ENCODE results near the gene MOSPD3.

DNA sequence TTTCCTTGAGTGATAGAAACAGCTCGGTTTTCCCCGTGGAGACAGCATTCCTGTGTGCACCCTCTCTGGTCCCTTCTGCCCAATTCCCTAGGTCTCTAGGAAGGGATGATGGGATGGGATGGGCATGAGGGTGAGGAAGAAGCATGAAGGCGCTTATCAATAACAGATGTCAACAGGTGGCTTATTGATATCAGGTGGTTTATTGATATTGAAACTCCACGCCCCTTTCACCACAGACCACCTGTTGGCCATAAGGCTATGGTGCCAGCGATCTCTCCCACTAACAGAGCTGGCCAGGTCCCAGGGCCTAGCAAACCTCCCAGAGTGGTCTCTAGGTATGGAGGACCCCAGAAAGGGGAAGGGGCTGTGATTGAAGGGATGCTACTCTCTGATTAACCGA lies 7.9 kb downstream of the MOSPD3 start:
- TF ChIP-seq CSDC2 (CRISPR knock-in tag; IDR thresholded peaks at IDR 0.05) (no peak), ARNTL (CRISPR knock-in tag; IDR thresholded peaks at IDR 0.05; ENCODE audit: borderline replicate concordance, low read depth) (no peak), BACH2 (CRISPR knock-in tag; IDR thresholded peaks at IDR 0.05; ENCODE audit: borderline replicate concordance) (no peak), ZNF8 (CRISPR knock-in tag; IDR thresholded peaks at IDR 0.05) (no peak), ISL1 (CRISPR knock-in tag; IDR thresholded peaks at IDR 0.05) (no peak), ZNF70 (CRISPR knock-in tag; IDR thresholded peaks at IDR 0.05) (no peak), TCF4 (CRISPR knock-in tag; IDR thresholded peaks at IDR 0.05; ENCODE audit: borderline replicate concordance) (no peak), ZC3H10 (CRISPR knock-in tag; IDR thresholded peaks at IDR 0.05) (no peak), ZNF565 (CRISPR knock-in tag; conservative IDR thresholded peaks at IDR 0.05; ENCODE audit: low read depth) (no peak), SNAI2 (CRISPR knock-in tag; IDR thresholded peaks at IDR 0.05) (no peak), ZFP30 (CRISPR knock-in tag; IDR thresholded peaks at IDR 0.05) (no peak)
- TF ChIP-seq, protein P1, sequence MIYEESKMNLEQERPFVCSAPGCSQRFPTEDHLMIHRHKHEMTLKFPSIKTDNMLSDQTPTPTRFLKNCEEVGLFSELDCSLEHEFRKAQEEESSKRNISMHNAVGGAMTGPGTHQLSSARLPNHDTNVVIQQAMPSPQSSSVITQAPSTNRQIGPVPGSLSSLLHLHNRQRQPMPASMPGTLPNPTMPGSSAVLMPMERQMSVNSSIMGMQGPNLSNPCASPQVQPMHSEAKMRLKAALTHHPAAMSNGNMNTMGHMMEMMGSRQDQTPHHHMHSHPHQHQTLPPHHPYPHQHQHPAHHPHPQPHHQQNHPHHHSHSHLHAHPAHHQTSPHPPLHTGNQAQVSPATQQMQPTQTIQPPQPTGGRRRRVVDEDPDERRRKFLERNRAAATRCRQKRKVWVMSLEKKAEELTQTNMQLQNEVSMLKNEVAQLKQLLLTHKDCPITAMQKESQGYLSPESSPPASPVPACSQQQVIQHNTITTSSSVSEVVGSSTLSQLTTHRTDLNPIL (CRISPR knock-in tag; IDR thresholded peaks at IDR 0.05; ENCODE audit: low read depth), result no peak
- TF ChIP-seq, protein P2, sequence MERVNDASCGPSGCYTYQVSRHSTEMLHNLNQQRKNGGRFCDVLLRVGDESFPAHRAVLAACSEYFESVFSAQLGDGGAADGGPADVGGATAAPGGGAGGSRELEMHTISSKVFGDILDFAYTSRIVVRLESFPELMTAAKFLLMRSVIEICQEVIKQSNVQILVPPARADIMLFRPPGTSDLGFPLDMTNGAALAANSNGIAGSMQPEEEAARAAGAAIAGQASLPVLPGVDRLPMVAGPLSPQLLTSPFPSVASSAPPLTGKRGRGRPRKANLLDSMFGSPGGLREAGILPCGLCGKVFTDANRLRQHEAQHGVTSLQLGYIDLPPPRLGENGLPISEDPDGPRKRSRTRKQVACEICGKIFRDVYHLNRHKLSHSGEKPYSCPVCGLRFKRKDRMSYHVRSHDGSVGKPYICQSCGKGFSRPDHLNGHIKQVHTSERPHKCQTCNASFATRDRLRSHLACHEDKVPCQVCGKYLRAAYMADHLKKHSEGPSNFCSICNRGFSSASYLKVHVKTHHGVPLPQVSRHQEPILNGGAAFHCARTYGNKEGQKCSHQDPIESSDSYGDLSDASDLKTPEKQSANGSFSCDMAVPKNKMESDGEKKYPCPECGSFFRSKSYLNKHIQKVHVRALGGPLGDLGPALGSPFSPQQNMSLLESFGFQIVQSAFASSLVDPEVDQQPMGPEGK (CRISPR knock-in tag; IDR thresholded peaks at IDR 0.05; ENCODE audit: borderline replicate concordance), result no peak

Measured in SK-N-SH treated with all-trans-retinoic acid at 6 μM for 48 hours (cell line).